Activated CD4-positive, alpha-beta T cell treated with anti-CD3 and anti-CD28 coated beads, Interleukin-2, amount 10 ng/mL, durations not matched to agents 7 days and 5 days (primary cell): ENCODE results near the gene ANXA6. TPM values are rescaled to one million over a fixed set of nuclear protein-coding genes. Genes with fewer than 3 reads are reported as not detected.
A peak's percentile ranks its signal among the peaks of the same experiment; 100 is the strongest.

Source experiments
- CTCF ChIA-PET: fragments of 350-600 bp; sonication (Branson Sonifier 250); formaldehyde crosslinking; loops from one replicate; lab custom pipeline; 2021; ENCODE audit warnings: antibody characterized with exemption; lab: Charles Lee
- POLR2A ChIA-PET: fragments of 350-600 bp; sonication (Branson Sonifier 250); formaldehyde crosslinking; loops from one replicate; lab custom pipeline; 2021; ENCODE audit warnings: antibody characterized with exemption; lab: Charles Lee
- DNase-seq: peaks from one replicate; pipeline ENCODE4 v3.0.0-alpha.2; 2020
- H3K27ac Mint-ChIP-seq: one replicate; pipeline ENCODE4 v1.8.0; 2021; ENCODE audit warnings: mild to moderate bottlenecking, moderate library complexity, mixed read lengths
- H3K27me3 Mint-ChIP-seq: one replicate; pipeline ENCODE4 v1.8.0; 2021; ENCODE audit warnings: mixed read lengths
- H3K36me3 Mint-ChIP-seq: one replicate; pipeline ENCODE4 v1.8.0; 2021; ENCODE audit warnings: low read depth, mixed read lengths
- H3K4me1 Mint-ChIP-seq: one replicate; pipeline ENCODE4 v1.8.0; 2021; ENCODE audit warnings: mixed read lengths
- H3K4me3 Mint-ChIP-seq: one replicate; pipeline ENCODE4 v1.8.0; 2021; ENCODE audit warnings: mild to moderate bottlenecking, moderate library complexity, mixed read lengths
- H3K9me3 Mint-ChIP-seq: one replicate; pipeline ENCODE4 v1.8.0; 2021; ENCODE audit warnings: mixed read lengths
- total RNA-seq, 2 experiments: library from RNA; stranded (reverse); gene quantifications; one replicate each; pipeline ENCODE4 v1.2.3, GENCODE V29; 2021

ANXA6 gene
- total RNA-seq, 2 experiments from 2014 or later, result 494 to 508 TPM

DNA sequence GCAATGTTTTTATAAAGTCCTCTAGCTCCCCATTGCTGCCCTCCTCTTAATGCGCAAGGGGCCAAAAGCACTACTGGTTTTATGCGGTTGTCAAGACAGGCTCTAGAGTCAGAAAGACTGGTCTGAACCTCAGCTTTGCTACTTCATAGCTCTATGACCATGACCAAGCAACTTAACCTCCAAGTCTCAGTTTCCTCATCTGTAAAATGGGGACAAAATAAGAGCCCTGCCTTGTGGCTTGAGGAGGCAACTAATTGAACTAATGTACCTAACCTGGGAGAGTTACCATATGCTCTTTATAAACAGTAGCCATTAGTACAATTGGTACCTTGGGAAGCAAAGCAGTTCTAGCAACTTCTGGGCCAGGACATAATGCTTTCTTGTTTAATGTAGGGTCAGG lies 36.5 kb downstream of the ANXA6 start:
- no peak for DNase-seq
- H3K27ac Mint-ChIP-seq, result no peak overlapping the region
- H3K27me3 Mint-ChIP-seq, result no peaks in the 10 kb centered on the region
- CTCF ChIA-PET, result interaction anchor here (1.2 to 8.2 kb wide), 2 partner anchors 23 to 44 kb away, joined by 3 to 126 read pairs; no protein-coding TSS in a partner anchor
- H3K9me3 Mint-ChIP-seq, result no peaks in the 10 kb centered on the region
- H3K36me3 Mint-ChIP-seq, result peaks cover 75% of the 10 kb centered on the region
- peaks cover 14% of the 10 kb centered on the region for H3K4me1 Mint-ChIP-seq
- H3K4me3 Mint-ChIP-seq, result no peak overlapping the region
- POLR2A ChIA-PET, result no interaction called here

DNA sequence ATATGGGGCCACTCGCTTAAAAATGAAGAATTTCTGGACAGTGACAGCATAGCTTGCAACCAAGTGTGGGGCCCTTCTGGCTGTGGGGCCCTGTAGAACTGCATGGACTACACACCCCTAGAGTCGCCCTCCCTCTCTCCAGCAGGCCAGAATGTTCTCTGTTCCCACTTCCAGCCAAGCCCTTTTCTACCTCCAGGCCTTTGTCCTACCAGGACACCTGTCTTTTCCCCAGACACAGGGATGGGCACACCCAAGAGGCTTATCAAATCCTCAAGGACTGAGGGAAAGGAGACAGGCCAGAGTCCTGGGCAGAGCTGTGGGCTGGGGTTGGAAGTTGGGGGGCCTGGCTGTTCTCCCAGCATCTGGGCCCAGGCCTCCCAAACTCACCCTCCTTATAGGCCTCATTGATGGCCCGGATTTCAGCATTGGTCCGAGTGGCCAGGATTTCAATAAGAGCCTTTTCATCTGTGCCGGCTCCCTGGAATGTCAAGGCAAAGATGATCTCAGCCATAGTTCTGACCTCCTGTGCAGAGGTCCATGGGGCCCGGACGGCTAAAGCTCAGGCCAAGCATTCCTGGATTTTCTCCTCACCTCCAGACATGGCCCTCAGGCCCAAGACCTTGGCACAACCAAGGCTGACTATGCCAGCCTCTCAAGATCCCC lies 38.5 kb downstream of the ANXA6 start:
- Mint-ChIP-seq H3K9me3 (no peaks in the 10 kb centered on the region), H3K27ac (no peak overlapping the region), H3K4me1 (peaks cover 2% of the 10 kb centered on the region), H3K4me3 (no peak overlapping the region), H3K27me3 (no peaks in the 10 kb centered on the region), H3K36me3 (peaks cover 62% of the 10 kb centered on the region)
- no peak for DNase-seq
- ChIA-PET CTCF (interaction anchor here (1.3 to 5.6 kb wide), 3 partner anchors 15 to 68 kb away, joined by 3 to 77 read pairs (median 10); no protein-coding TSS in a partner anchor), POLR2A (no interaction called here)

DNA sequence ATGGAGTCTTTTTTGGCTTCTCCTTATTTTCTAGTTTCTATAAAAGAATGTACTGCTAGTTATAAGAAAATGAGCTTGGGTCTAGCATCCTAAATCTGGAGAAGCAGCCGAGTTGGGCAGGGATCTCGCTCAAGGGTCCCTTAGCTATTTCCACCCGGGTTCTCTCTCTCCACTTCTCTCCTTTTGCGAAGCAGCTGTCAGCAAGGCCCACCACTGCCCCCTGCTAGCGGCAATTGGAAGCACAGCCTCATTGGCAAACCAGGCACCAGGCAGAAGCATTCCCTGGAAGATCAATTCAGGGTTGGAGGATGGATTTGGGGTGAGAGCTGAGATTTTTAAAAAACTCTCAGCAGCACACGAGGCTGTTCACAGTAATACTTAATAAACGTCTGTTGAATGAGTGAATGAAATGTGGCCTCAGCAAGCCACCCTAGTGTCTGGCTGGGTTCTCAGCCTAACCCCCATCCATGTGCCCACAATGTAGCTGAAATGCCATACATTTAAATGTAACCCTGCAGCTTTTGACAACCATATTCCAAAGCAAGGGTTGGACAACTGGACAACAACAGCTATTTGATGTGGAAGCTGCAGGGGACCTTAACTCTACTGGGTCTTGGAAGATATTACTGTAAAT lies 42.2 kb downstream of the ANXA6 start:
- Mint-ChIP-seq H3K36me3 (peaks cover 45% of the 10 kb centered on the region), H3K27ac (no peak overlapping the region), H3K9me3 (no peaks in the 10 kb centered on the region), H3K27me3 (no peaks in the 10 kb centered on the region), H3K4me3 (no peak overlapping the region), H3K4me1 (peaks cover 2% of the 10 kb centered on the region)
- peak; percentile 72 for DNase-seq
- CTCF ChIA-PET, result interaction anchor here (0.6 to 5.6 kb wide), 40 partner anchors 10 to 389 kb away, joined by 3 to 77 read pairs (median 4); partner anchors contain the start of gene ANXA6
- POLR2A ChIA-PET, result no interaction called here

DNA sequence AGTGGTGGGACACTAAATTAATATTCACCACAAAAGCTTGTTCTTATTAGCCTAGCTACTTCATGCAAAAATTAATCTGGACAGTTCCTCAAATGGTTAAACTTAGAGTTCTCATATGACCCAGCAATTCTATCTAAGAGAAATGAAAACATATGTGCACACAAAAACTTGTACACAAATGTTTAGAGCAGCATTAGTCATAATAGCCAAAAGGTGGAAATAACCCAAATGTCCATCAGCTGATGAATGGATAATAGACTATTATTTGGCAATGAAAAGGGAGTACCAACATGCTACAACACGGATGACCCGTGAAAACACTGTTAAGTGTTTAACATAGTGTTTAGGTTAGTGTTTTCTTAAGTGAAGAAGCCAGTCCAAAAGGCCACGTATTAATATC lies 43.9 kb downstream of the ANXA6 start:
- Mint-ChIP-seq H3K27ac (no peak overlapping the region), H3K4me3 (no peak overlapping the region), H3K4me1 (peaks cover 2% of the 10 kb centered on the region), H3K36me3 (peaks cover 44% of the 10 kb centered on the region), H3K9me3 (no peaks in the 10 kb centered on the region), H3K27me3 (no peaks in the 10 kb centered on the region)
- CTCF ChIA-PET, result interaction anchor here (1.4 to 5.6 kb wide), 5 partner anchors 12 to 327 kb away, joined by 3 to 77 read pairs (median 22); no protein-coding TSS in a partner anchor
- no peak for DNase-seq
- POLR2A ChIA-PET, result no interaction called here

DNA sequence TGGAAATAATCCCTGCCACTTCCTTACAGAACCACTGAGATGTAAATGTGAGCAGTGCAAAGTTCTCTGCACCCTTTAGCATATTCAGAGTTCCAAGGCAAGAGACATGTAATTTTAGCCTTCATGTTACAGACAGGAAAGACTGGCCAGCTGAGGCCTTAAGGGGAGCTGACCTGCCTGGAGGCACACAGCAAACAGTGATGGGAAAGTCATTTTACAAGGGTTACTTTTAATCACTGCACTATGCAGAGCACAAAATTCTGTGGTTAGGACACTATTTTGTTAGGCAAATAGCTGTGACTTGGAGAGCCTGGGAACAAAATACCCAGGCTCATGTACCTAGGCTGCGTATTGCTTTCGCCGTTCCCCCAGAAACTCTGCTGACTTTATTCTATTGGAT lies 46.6 kb downstream of the ANXA6 start:
- Mint-ChIP-seq H3K36me3 (peaks cover 48% of the 10 kb centered on the region), H3K4me1 (no peaks in the 10 kb centered on the region), H3K9me3 (no peaks in the 10 kb centered on the region), H3K4me3 (no peak overlapping the region), H3K27me3 (no peaks in the 10 kb centered on the region), H3K27ac (no peak overlapping the region)
- no peak for DNase-seq
- CTCF ChIA-PET, result interaction anchor here (1.1 to 4.9 kb wide), 5 partner anchors 11 to 69 kb away, joined by 3 to 27 read pairs (median 3); no protein-coding TSS in a partner anchor
- POLR2A ChIA-PET, result no interaction called here

DNA sequence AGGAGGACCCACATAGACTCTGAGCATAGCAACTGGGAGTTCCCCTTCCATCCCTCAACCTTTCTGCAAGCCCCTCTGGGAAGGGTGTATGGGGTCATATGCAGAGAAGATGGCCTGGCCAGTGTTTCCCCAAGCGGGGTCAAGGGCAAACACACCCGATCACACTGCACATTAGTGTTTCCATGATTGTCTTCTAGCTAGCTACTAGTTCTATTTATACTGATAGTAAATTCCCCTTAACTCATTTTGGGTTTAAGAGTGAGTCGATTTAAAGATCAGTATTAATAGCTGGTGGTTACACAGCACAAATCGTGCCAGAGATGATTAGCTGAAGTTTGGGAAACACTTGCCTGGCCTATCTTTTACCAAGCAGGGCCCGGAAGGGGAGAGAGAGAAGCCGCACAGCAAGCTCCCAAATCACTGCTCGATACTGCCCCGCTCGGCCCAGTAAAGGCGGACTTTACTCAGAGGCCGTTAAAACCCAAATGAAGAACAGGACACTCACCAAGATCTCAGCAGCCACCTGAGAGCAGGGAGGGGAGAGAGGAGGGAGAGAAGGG lies 47.4 kb downstream of the ANXA6 start:
- no peaks in the 10 kb centered on the region for H3K27me3 Mint-ChIP-seq

DNA sequence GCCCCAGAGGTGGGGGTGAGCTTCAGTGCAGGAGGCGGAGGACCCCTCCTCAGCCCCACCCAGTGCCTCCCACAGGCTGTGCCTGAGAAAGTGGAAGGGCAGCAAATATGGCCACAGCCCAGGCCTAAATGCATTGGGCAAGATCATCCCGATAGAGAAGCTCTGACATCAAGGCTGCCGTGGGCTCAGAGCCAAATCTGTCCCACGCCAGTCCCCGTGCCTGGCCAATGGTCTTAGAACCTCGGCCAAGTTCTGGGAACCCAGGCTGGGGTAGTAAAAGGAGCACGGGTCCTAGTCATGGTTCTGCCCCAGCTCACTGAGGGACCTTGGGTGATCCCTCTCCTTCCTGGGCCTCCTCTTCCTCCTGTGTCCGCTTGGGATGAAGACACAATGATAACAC lies 49.0 kb downstream of the ANXA6 start:
- H3K4me3 Mint-ChIP-seq, result no peak overlapping the region
- peaks cover 54% of the 10 kb centered on the region for H3K36me3 Mint-ChIP-seq
- POLR2A ChIA-PET, result no interaction called here
- no peak overlapping the region for H3K27ac Mint-ChIP-seq
- CTCF ChIA-PET, result interaction anchor here (1.0 to 4.9 kb wide), 4 partner anchors 12 to 130 kb away, joined by 3 to 27 read pairs (median 3); no protein-coding TSS in a partner anchor
- no peaks in the 10 kb centered on the region for H3K4me1 Mint-ChIP-seq
- DNase-seq, result no peak
- no peaks in the 10 kb centered on the region for H3K27me3 Mint-ChIP-seq
- no peaks in the 10 kb centered on the region for H3K9me3 Mint-ChIP-seq

More for the DNA sequence above, 47.4 kb downstream of the ANXA6 start:
- ChIA-PET CTCF (interaction anchor here (0.8 to 4.9 kb wide), 6 partner anchors 9 to 58 kb away, joined by 3 to 27 read pairs (median 4); no protein-coding TSS in a partner anchor), POLR2A (no interaction called here)
- no peak for DNase-seq
- H3K27ac Mint-ChIP-seq, result no peak overlapping the region
- H3K4me3 Mint-ChIP-seq, result no peak overlapping the region
- no peaks in the 10 kb centered on the region for H3K4me1 Mint-ChIP-seq
- peaks cover 50% of the 10 kb centered on the region for H3K36me3 Mint-ChIP-seq
- no peaks in the 10 kb centered on the region for H3K9me3 Mint-ChIP-seq

DNA sequence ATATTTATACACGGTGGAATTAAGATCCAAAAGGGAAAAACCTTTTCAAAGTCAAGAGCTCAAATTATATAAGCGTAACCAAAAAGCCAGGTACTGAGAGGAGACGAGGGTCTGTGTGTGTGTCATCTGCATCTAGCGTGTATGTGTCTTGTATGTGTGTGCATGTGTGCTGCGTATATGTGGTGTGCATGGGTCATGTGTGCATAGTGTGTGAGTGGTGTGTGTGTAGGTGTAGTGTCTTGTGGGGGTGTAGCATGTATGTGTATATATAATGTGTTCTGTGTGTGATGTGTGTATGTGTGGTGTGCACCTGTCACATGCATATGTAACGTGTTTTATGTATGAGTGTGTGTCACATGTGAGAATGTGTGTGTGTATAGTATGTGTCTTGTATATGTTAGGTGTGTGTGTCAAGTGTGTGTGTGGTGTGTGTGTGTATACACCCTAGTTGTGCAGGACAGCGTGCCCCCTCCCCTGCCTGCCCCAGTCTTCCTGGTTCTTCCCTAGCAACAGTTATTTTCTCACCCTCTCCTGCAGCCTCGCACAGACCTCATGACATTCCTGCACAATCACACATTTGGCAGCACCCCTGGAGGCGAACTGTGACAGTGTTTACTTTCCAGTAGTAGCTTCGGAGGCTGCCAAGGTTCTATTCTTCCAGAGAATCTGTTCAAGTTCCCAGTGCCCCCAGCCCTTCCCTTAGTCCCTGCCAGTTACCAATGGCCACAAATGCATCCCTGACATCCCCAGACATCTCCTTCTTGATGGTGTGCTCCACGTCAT lies 49.6 kb downstream of the ANXA6 start:
- Mint-ChIP-seq H3K27ac (no peak overlapping the region), H3K27me3 (no peaks in the 10 kb centered on the region), H3K4me1 (no peaks in the 10 kb centered on the region), H3K4me3 (no peak overlapping the region), H3K9me3 (no peaks in the 10 kb centered on the region), H3K36me3 (peaks cover 57% of the 10 kb centered on the region)
- POLR2A ChIA-PET, result no interaction called here
- CTCF ChIA-PET, result interaction anchor here (1.0 to 1.2 kb wide), 2 partner anchors 50 to 57 kb away, joined by 3 read pairs; no protein-coding TSS in a partner anchor
- no peak for DNase-seq

DNA sequence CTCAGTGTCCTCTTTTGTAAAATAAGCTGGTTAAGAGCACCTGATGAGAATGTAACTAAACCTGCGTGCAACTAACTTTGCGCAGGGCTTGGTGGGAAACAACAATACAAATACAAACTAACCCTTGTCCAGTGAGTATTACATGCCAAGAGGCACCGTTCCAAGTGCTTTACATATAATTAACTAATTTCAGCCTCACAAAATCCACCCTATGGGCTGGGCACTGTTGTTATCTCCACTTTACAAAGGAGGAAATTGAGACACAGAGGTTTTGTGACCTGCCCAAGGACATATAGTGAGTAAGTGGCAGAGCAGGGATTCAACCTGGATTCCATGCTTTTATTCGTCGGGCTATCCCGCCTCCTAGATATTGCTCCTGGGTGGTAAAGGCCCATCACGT lies 50.5 kb downstream of the ANXA6 start:
- Mint-ChIP-seq H3K4me1 (no peaks in the 10 kb centered on the region), H3K27me3 (no peaks in the 10 kb centered on the region), H3K36me3 (peaks cover 59% of the 10 kb centered on the region), H3K9me3 (no peaks in the 10 kb centered on the region), H3K4me3 (no peak overlapping the region), H3K27ac (no peak overlapping the region)
- ChIA-PET CTCF (no interaction called here), POLR2A (no interaction called here)
- no peak for DNase-seq

DNA sequence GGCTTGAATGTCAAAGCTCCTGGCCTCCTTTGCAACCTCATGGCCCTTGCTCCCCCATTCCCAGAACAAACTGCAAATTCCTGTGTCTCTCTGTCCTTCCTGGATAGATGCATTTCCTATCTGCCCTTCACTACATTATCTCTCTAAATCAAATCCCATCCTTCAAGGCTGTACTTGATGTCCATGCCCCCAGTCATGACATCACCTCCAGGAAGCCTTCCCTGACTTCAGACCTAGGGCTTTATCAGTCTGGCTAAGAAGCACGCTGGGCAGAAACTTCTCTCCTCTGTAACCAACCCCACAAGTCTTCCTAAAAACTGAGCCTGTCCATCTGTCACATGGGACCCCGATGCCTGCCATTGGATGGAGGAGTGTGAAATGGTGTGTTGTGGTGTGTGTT lies 51.1 kb downstream of the ANXA6 start:
- POLR2A ChIA-PET, result no interaction called here
- H3K27ac Mint-ChIP-seq, result peak overlapping the region; percentile 65

DNA sequence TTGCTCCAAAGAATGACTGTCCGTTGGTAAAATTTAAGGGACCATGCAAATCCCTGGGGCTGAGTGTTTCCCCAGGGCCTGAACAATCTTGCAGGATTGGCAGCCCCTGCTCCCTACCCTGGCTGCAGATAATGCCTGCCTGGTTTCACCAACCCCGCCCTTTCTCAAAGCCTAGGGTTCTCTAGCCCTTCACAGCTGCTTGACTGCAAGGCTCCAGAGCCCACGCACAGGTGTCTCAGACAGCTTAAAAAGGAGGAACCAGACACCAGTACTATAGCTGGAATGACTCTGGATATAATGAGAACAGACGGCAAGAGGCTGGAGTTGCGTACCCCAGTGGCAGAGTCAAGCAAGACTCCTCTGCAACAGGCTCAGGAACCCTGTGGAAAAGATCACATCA lies 51.5 kb downstream of the ANXA6 start:
- Mint-ChIP-seq H3K4me3 (no peak overlapping the region), H3K4me1 (no peaks in the 10 kb centered on the region), H3K27me3 (no peaks in the 10 kb centered on the region), H3K9me3 (no peaks in the 10 kb centered on the region), H3K27ac (peak overlapping the region; percentile 65), H3K36me3 (peaks cover 67% of the 10 kb centered on the region)
- POLR2A ChIA-PET, result no interaction called here
- DNase-seq, result no peak
- CTCF ChIA-PET, result interaction anchor here (1.0 to 2.8 kb wide), 2 partner anchors 10 to 57 kb away, joined by 3 to 16 read pairs; no protein-coding TSS in a partner anchor

More for the DNA sequence above, 51.1 kb downstream of the ANXA6 start:
- H3K4me1 Mint-ChIP-seq, result no peaks in the 10 kb centered on the region
- no peaks in the 10 kb centered on the region for H3K9me3 Mint-ChIP-seq
- no peak for DNase-seq
- peaks cover 65% of the 10 kb centered on the region for H3K36me3 Mint-ChIP-seq
- H3K27me3 Mint-ChIP-seq, result no peaks in the 10 kb centered on the region
- no peak overlapping the region for H3K4me3 Mint-ChIP-seq
- CTCF ChIA-PET, result interaction anchor here (1.0 to 2.8 kb wide), 2 partner anchors 9 to 57 kb away, joined by 3 to 16 read pairs; no protein-coding TSS in a partner anchor

DNA sequence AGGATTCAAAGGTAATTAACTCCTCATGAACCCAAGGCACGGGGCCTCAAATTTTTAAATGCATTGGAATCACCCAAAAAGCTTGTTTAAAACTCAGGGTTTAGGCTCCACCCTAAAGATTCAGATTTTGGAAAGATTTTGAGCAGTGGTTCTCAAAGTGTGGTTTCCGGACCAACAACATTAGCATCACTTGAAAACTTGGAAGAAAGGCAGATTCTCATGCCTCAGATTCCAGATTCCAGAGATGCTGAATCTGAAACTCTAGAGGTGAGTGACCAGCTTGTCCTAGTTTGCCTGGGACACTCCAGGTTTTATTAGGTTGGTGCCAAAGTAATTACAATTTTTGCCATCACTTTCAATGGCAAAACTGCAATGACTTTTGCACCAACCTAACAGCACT lies 52.0 kb downstream of the ANXA6 start:
- POLR2A ChIA-PET, result no interaction called here
- DNase-seq, result no peak
- H3K4me1 Mint-ChIP-seq, result peaks cover under 1% of the 10 kb centered on the region
- no peaks in the 10 kb centered on the region for H3K27me3 Mint-ChIP-seq
- no peak overlapping the region for H3K4me3 Mint-ChIP-seq
- H3K27ac Mint-ChIP-seq, result no peak overlapping the region
- H3K36me3 Mint-ChIP-seq, result peaks cover 72% of the 10 kb centered on the region
- CTCF ChIA-PET, result interaction anchor here (0.6 to 2.8 kb wide), 4 partner anchors 10 to 54 kb away, joined by 3 to 16 read pairs (median 4); no protein-coding TSS in a partner anchor
- H3K9me3 Mint-ChIP-seq, result no peaks in the 10 kb centered on the region
